Peyer's patch (tissue), 4 donors: ENCODE data around the gene PPP2R5D.

Experiments used
- POLR2A ChIP-seq, 2 donors: fragments of 450-650 bp; IDR thresholded peaks; one replicate each; pipeline ENCODE4 v1.5.1; 2017; ENCODE audit warnings: antibody characterized with exemption in 2 of 2, mild to moderate bottlenecking in 2 of 2, moderate library complexity in 2 of 2
- TF ChIP-seq, protein P1 (sequence below), 6 experiments: fragments of 450-650 bp in 4 of 6; fragments of 200-600 bp in 2 of 6; sonication (generic) in 1 of 6; IDR thresholded peaks; one replicate each; pipeline ENCODE4 v1.5.1; 2017 to 2019; ENCODE audit warnings: antibody characterized with exemption in 6 of 6, mild to moderate bottlenecking in 3 of 6, moderate library complexity in 1 of 6

GRCh38 chr6:43034190-43034525 lies 49.8 kb downstream of the PPP2R5D start:
- TF ChIP-seq, protein P1, sequence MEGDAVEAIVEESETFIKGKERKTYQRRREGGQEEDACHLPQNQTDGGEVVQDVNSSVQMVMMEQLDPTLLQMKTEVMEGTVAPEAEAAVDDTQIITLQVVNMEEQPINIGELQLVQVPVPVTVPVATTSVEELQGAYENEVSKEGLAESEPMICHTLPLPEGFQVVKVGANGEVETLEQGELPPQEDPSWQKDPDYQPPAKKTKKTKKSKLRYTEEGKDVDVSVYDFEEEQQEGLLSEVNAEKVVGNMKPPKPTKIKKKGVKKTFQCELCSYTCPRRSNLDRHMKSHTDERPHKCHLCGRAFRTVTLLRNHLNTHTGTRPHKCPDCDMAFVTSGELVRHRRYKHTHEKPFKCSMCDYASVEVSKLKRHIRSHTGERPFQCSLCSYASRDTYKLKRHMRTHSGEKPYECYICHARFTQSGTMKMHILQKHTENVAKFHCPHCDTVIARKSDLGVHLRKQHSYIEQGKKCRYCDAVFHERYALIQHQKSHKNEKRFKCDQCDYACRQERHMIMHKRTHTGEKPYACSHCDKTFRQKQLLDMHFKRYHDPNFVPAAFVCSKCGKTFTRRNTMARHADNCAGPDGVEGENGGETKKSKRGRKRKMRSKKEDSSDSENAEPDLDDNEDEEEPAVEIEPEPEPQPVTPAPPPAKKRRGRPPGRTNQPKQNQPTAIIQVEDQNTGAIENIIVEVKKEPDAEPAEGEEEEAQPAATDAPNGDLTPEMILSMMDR (IDR thresholded peaks at IDR 0.05) = no peak
- TF ChIP-seq POLR2A (IDR thresholded peaks at IDR 0.05) = no peak
